HG03196 (cell line): ENCODE data around the gene CRB1.

Source experiments
- ATAC-seq: cut with Tn5 transposase; IDR thresholded peaks from one replicate; pipeline ENCODE4 v1.9.1; 2021; ENCODE audit not compliant: unreplicated experiment

CRB1 gene

GRCh38 chr1:197268012-197268411, at the start of gene CRB1:
CRB1 (plus strand) TSS chr1:197268252; CDS start chr1:197268413, 161 bp downstream.
- ATAC-seq, result no peak

GRCh38 chr1:197218857-197219256, 49.2 kb upstream of the CRB1 start:
- no peak for ATAC-seq

GRCh38 chr1:197222025-197222685, 45.9 kb upstream of the CRB1 start:
- no peak for ATAC-seq

GRCh38 chr1:197222780-197223179, 45.3 kb upstream of the CRB1 start:
- no peak for ATAC-seq

- no peak for ATAC-seq
Measured at GRCh38 chr1:197224160-197224559, 43.9 kb upstream of the CRB1 start.

- ATAC-seq, result no peak
Measured at GRCh38 chr1:197225611-197226010, 42.4 kb upstream of the CRB1 start.

- no peak for ATAC-seq
Measured at GRCh38 chr1:197234581-197234980, 33.5 kb upstream of the CRB1 start.

- no peak for ATAC-seq
Measured at GRCh38 chr1:197235355-197235754, 32.7 kb upstream of the CRB1 start.

GRCh38 chr1:197247465-197247864, 20.6 kb upstream of the CRB1 start:
- ATAC-seq, result no peak

GRCh38 chr1:197249324-197249723, 18.7 kb upstream of the CRB1 start:
- ATAC-seq, result no peak

- no peak for ATAC-seq
Measured at GRCh38 chr1:197250616-197251015, 17.4 kb upstream of the CRB1 start.

- no peak for ATAC-seq
Measured at GRCh38 chr1:197252973-197253372, 15.1 kb upstream of the CRB1 start.

- no peak for ATAC-seq
Measured at GRCh38 chr1:197254866-197255265, 13.2 kb upstream of the CRB1 start.

- no peak for ATAC-seq
Measured at GRCh38 chr1:197264936-197265567, 3.0 kb upstream of the CRB1 start.

- no peak for ATAC-seq
Measured at GRCh38 chr1:197269053-197269452, 1.0 kb downstream of the CRB1 start.

GRCh38 chr1:197272791-197273190, 4.7 kb downstream of the CRB1 start:
- no peak for ATAC-seq

- no peak for ATAC-seq
Measured at GRCh38 chr1:197277166-197277565, 9.1 kb downstream of the CRB1 start.

GRCh38 chr1:197284325-197284724, 16.3 kb downstream of the CRB1 start:
- ATAC-seq, result no peak

- ATAC-seq, result no peak
Measured at GRCh38 chr1:197284966-197285365, 16.9 kb downstream of the CRB1 start.

- ATAC-seq, result no peak
Measured at GRCh38 chr1:197285526-197286205, 17.6 kb downstream of the CRB1 start.

- ATAC-seq, result no peak
Measured at GRCh38 chr1:197286634-197287033, 18.6 kb downstream of the CRB1 start.

GRCh38 chr1:197287863-197288262, 19.8 kb downstream of the CRB1 start:
- ATAC-seq, result no peak
